Cardiac muscle cell (in vitro differentiated cells and primary cell): ENCODE data around the gene SLC6A6. TPM values are rescaled to one million over a fixed set of nuclear protein-coding genes. Genes with fewer than 3 reads are reported as not detected.

Experiments used
- DNase-seq, 2 donors: peaks; one replicate each; pipeline versions ENCODE4 v3.0.0 to v3.0.0-alpha.2; 2010 to 2017; ENCODE audit warnings: low read depth in 1 of 2, low spot score in 1 of 2
- H3K27ac ChIP-seq: fragments of 200-600 bp; sonication (generic); 2 replicates; pipeline ENCODE4 v1.5.1; 2016
- H3K27me3 ChIP-seq: fragments of 200-600 bp; sonication (generic); 2 replicates; pipeline ENCODE4 v1.6.0; 2016; ENCODE audit warnings: control low read depth
- H3K36me3 ChIP-seq: fragments of 200-600 bp; sonication (generic); 2 replicates; pipeline ENCODE4 v1.5.1; 2016; ENCODE audit warnings: control low read depth
- H3K4me1 ChIP-seq: fragments of 200-600 bp; sonication (generic); 2 replicates; pipeline ENCODE4 v1.8.1; 2017; ENCODE audit warnings: low read depth, mild to moderate bottlenecking, mixed run types
- H3K4me3 ChIP-seq: fragments of 200-600 bp; sonication (generic); 2 replicates; pipeline ENCODE4 v1.5.1; 2016; ENCODE audit warnings: mild to moderate bottlenecking
- H3K9me3 ChIP-seq: fragments of 200-600 bp; sonication (generic); 2 replicates; pipeline ENCODE4 v1.5.1; 2017; ENCODE audit warnings: low read depth, mild to moderate bottlenecking, control low read depth
- polyA plus RNA-seq: library from polyadenylated mRNA; unstranded; fragments of >200 nt; fragmentation: Nextera tagmentation; extraction: Ambion mirVana; gene quantifications from 2 replicates; pipeline ENCODE4 v1.2.1, GENCODE V29; 2016
- total RNA-seq: library from RNA; depleted of rRNA; stranded (reverse); fragments of >200 nt; gene quantifications from 2 replicates; pipeline ENCODE4 v1.2.3, GENCODE V29; 2016
- TF ChIP-seq, protein P1 (sequence below): IDR thresholded peaks from 2 replicates; pipeline ENCODE4 v1.5.1; 2012; ENCODE audit warnings: low read depth, mild to moderate bottlenecking, low read length

Gene SLC6A6
- total and polyA plus RNA-seq, 2 experiments from 2014 or later = 5.4 to 19.7 TPM

DNA sequence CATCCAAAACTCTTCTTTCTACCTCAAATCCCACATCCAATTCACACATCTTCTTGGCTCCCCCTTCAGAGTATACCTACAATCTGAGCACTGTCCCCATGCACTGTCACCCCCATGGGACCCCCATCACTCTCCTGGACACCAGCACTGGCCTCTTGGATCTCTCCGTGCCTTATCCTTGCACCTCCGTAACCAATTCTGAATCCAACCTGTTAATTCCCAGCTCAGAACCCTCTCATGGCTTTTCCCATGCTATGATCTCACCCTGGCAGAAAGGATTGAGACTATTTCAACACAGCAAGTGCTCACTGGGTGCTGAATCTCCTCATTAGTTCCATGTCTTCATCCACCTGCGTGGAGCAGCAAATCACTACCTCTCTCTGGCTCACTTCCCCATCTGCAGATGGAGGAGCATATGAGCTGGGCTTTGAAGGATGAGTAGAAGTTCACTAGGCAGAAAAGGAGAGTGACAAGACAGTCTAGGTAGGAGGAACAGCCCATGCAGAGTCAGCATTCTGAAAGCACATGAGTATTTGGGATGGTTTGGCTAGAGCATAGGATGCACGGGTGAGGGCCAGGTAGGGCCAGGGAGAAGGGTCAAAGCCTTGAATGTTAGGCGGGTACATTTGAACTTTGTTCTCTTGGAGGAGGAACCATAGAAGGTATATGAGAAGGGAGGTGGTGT lies 48.7 kb downstream of the SLC6A6 start:
- Histone ChIP-seq H3K4me1 (peaks cover 9% of the 10 kb centered on the region), H3K9me3 (no peaks in the 10 kb centered on the region), H3K27ac (no peak overlapping the region), H3K36me3 (peaks cover 10% of the 10 kb centered on the region), H3K27me3 (no peaks in the 10 kb centered on the region), H3K4me3 (no peak overlapping the region)
- TF ChIP-seq, protein P1, sequence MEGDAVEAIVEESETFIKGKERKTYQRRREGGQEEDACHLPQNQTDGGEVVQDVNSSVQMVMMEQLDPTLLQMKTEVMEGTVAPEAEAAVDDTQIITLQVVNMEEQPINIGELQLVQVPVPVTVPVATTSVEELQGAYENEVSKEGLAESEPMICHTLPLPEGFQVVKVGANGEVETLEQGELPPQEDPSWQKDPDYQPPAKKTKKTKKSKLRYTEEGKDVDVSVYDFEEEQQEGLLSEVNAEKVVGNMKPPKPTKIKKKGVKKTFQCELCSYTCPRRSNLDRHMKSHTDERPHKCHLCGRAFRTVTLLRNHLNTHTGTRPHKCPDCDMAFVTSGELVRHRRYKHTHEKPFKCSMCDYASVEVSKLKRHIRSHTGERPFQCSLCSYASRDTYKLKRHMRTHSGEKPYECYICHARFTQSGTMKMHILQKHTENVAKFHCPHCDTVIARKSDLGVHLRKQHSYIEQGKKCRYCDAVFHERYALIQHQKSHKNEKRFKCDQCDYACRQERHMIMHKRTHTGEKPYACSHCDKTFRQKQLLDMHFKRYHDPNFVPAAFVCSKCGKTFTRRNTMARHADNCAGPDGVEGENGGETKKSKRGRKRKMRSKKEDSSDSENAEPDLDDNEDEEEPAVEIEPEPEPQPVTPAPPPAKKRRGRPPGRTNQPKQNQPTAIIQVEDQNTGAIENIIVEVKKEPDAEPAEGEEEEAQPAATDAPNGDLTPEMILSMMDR = no peak
- no peak for DNase-seq

DNA sequence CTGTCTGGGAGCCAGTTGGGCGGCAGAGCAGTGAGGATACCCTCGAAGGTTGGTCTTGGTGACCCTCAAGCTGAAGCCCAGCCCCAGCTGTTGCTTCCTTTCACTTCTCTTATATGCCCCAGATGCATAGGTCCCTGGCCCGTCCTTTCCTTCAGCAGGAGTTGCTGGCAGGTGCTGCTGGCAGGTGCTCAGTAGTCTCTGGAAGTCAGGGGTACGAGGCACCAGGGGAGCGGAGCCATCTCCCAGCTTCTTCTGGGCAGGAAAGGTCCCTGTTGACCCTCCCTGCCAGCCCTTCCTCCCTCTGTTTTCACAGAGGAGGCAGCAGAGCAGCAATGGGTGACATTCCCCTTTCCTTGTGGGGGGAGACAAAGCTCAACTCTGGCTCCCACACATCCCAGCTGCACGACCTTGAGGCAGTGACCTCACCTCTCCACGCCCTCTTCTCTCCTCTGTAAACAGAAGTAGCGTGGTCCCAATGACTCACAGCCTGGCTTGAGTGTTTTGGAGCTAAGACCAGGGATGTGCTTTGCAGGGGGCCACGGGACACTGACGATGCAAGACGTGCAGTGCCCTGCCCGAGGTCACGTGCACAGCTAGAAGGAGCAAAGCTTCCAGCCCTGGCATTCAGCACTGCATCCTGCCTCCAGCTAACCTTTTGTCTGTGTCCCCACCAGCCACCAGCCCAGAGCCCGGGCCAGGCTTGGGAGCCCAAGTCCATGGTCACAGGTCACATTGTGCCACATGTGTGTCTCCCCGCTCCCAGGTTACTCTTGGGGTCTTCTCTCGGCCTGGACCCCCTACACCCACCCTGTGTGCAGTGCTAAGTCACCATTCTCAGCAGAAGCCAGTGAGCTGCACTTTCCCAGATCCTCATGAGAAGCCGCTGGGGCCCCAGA lies 49.7 kb downstream of the SLC6A6 start:
- Histone ChIP-seq H3K9me3 (no peaks in the 10 kb centered on the region), H3K27ac (no peak overlapping the region), H3K36me3 (peaks cover 10% of the 10 kb centered on the region), H3K4me3 (no peak overlapping the region), H3K4me1 (peaks cover 9% of the 10 kb centered on the region), H3K27me3 (no peaks in the 10 kb centered on the region)
- TF ChIP-seq, protein P1 = no peak
- peak in 1 of 2 donors; percentile 90 for DNase-seq

DNA sequence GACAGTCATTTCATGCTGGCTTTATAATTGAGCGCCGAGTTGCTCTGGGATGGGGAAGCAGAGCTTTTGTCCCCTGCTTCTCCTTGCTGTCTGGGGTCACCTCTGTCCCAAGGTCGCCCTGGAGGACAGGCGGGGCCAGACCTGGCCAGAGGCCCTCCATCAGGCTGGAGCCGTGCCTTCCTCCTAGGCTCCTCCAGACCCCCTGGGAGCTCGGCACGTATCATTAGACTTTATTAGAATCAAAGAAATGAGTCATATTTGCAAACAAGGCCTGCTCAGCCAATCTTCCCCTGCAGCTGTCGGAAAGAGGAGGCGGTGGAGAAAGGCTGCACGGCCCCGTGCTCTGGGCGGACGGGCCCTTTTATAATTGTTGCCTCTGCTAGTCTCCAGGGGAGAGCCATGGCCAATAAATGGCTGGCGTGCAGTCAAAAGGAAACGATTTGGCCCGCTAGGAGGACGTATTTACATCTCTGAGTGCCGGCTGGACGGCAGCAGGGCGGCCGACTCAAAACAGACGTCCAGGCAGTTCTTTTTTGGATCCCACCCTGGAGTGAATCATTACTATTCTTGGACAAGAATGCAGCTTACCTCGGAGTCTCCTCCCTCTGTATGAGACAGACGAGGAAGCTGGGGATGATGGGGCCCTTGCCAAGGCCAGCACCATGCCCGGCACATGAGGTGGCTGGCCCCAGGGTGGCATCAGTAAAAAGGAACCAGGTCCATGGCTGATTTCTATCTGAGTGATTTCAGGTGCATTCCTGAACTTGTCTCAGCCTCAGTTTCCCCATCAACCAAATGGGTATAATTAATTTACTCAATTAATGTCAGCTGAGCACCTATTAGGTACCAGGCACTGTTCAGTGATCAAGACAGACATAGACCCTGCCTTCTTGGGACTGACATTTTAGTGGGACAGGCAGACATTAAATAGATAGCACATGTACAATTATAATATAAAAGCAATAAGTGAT lies 50.6 kb downstream of the SLC6A6 start:
- peaks cover 9% of the 10 kb centered on the region for H3K4me1 ChIP-seq
- TF ChIP-seq, protein P1 = peak; percentile 12
- peak overlapping the region; percentile 16 for H3K27ac ChIP-seq

DNA sequence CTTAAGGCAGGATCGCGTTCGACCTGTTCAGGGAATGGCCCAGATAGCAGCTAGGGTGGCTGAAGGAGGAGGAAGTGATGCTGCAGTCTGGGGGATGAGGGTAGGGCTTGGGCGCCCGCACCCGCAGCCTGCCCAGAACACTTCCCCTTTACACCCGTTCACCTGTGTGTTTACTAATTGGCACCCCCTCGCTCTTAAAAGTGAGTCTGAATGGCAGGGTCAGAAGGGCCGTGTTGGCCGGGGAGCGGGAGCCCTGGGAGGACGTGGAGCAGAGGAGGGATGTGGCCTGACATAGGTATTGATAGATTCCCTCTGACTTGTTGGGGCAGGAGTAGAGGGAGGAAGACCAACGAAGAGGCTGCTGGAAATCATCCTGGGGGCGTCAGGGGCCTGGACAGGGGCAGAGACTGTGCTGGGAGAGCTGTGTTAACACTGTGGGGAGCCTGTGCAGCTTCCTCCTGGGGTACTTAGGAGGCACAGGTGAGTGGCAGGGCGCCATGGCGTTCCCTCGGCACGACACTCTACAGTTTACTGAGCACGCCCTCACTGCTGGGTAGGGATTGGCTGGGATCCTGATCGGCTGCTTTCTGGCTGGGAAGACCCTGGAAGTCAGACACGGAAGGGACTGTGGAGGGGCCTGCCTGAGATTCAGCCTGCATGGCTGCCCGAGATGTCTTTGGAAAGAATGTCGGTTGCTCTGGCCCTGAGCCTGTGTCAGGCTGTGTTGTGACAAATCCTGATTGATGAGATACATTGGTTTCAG lies 51.7 kb downstream of the SLC6A6 start:
- Histone ChIP-seq H3K36me3 (no peaks in the 10 kb centered on the region), H3K27ac (peak overlapping the region; percentile 32)
- peak in 1 of 2 donors; percentile 26 for DNase-seq

More for the DNA sequence above, 50.6 kb downstream of the SLC6A6 start:
- no peaks in the 10 kb centered on the region for H3K9me3 ChIP-seq
- DNase-seq = peak in 1 of 2 donors; percentile 99
- no peak overlapping the region for H3K4me3 ChIP-seq
- peaks cover 2% of the 10 kb centered on the region for H3K36me3 ChIP-seq
- no peaks in the 10 kb centered on the region for H3K27me3 ChIP-seq

More for the DNA sequence above, 51.7 kb downstream of the SLC6A6 start:
- Histone ChIP-seq H3K4me1 (peaks cover 14% of the 10 kb centered on the region), H3K4me3 (no peak overlapping the region), H3K27me3 (no peaks in the 10 kb centered on the region), H3K9me3 (no peaks in the 10 kb centered on the region)
- TF ChIP-seq, protein P1 = no peak
